Astrocyte of the hippocampus (primary cell): ENCODE results near the gene WDR86.

Experiments used
- DNase-seq: peaks from one replicate; pipeline ENCODE4 v3.0.0; 2011; ENCODE audit warnings: low read depth, low spot score

The WDR86 gene

GRCh38 chr7:151439855-151440798 lies 30.3 kb upstream of the WDR86 start, which contains the start of gene CRYGN:
Gene CRYGN, minus strand, starts transcription at chr7:151440141. Its CDS starts 224 bp downstream, at chr7:151439917.
- peak; percentile 71 for DNase-seq

- no peak for DNase-seq
These were observed 29.2 kb upstream of the WDR86 start for GRCh38 chr7:151438864-151439601.

GRCh38 chr7:151437866-151438516 lies 28.2 kb upstream of the WDR86 start:
- DNase-seq, result no peak

- DNase-seq, result no peak
These were observed 27.3 kb upstream of the WDR86 start for GRCh38 chr7:151437159-151437553.

GRCh38 chr7:151436446-151437158 lies 26.8 kb upstream of the WDR86 start:
- DNase-seq, result peak; percentile 46

- DNase-seq, result no peak
These were observed 26.1 kb upstream of the WDR86 start for GRCh38 chr7:151435971-151436370.

GRCh38 chr7:151435103-151435916 lies 25.5 kb upstream of the WDR86 start:
- no peak for DNase-seq

- DNase-seq, result no peak
These were observed 24.7 kb upstream of the WDR86 start for GRCh38 chr7:151434549-151434948.

GRCh38 chr7:151433721-151434400 lies 24.0 kb upstream of the WDR86 start:
- DNase-seq, result no peak

GRCh38 chr7:151432658-151433521 lies 23.1 kb upstream of the WDR86 start:
- DNase-seq, result no peak

GRCh38 chr7:151431768-151432311 lies 22.0 kb upstream of the WDR86 start:
- DNase-seq, result no peak

GRCh38 chr7:151431281-151431767 lies 21.5 kb upstream of the WDR86 start:
- no peak for DNase-seq

GRCh38 chr7:151430391-151431205 lies 20.8 kb upstream of the WDR86 start:
- DNase-seq, result no peak

- peak; percentile 73 for DNase-seq
These were observed 19.9 kb upstream of the WDR86 start for GRCh38 chr7:151429560-151430331.

GRCh38 chr7:151429237-151429559 lies 19.4 kb upstream of the WDR86 start:
- no peak for DNase-seq

- peak; percentile 99 for DNase-seq
These were observed 18.8 kb upstream of the WDR86 start for GRCh38 chr7:151428378-151429236.
